DLD1 (cell line): ENCODE data around the gene TINAG.

Experiments
- in situ Hi-C: cut with HindIII; loops from 2 replicates; pipeline ENCODE4 v1.10.0; 2017; ENCODE audit warnings: low sequenced_read_pairs

TINAG gene, protein sequence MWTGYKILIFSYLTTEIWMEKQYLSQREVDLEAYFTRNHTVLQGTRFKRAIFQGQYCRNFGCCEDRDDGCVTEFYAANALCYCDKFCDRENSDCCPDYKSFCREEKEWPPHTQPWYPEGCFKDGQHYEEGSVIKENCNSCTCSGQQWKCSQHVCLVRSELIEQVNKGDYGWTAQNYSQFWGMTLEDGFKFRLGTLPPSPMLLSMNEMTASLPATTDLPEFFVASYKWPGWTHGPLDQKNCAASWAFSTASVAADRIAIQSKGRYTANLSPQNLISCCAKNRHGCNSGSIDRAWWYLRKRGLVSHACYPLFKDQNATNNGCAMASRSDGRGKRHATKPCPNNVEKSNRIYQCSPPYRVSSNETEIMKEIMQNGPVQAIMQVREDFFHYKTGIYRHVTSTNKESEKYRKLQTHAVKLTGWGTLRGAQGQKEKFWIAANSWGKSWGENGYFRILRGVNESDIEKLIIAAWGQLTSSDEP

DNA sequence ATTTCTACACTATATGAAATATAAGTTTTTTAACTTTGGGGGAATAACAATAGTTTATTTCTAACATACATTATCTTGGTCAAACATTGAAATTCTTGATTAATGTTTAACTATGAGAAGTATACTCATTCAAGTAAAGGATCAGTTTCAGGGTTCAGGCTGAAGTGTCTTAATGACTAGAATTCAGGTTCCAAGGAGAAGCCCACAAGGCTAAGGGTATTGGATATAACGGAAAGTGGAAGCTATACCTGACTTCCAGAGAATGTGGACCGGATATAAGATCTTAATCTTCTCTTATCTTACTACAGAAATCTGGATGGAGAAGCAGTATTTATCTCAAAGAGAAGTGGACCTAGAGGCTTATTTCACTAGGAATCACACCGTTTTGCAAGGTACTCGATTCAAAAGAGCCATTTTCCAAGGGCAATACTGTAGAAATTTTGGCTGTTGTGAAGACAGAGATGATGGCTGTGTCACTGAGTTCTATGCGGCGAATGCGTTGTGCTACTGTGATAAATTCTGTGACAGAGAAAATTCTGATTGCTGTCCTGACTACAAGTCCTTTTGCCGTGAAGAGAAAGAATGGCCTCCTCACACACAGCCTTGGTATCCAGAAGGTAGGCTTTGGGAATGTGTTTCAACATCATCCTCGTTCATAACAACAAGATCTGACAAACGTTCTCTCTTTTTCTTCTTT is at the start of gene TINAG:
Gene TINAG (plus strand): TSS at position 153 of the 697 bp plus-strand sequence. CDS start 110 bp downstream, at position 263.
- in situ Hi-C loops: no loop called here

DNA sequence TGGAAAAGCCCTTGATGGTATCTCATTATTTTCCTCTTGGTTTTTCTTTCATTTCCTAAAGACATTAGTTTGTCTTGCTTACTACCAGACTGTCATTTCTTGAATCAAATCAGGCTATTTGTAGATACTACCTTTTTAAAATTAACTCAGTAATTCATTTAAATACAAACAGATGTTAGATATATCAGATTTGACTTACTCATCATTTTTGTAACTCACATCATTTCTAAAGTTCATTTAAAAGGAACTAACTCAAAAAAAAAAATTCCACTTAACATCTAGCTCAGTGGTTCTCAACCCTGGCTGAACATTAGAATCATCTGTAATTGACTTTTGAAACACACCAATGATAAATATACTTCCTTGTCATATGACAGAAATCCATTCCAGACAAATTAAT is 48.2 kb upstream of the TINAG start:
- in situ Hi-C loops: loop anchor here (25.0 kb wide), 1 partner anchor 298 kb away; no protein-coding TSS in a partner anchor

DNA sequence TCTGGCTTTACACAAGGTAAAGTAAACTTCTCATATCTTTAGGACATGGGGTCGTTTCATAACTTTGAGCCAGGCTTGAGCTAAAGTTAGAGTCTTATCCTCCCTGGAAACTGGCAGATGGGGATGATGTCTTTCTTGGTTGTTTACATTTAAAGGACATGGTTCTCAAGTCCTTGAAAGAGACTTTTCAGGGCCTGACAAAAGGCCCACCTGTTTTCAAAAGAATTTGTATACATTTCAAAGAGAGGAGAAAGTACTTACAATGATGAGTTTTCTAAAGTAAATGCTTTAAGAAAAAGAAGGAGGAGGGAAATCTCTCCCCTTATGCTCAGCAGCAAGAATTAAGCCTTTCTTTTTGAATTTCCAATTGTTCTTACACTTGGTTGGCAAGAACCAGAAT is 45.7 kb upstream of the TINAG start:
- in situ Hi-C loops: loop anchor here (25.0 kb wide), 1 partner anchor 300 kb away; no protein-coding TSS in a partner anchor

DNA sequence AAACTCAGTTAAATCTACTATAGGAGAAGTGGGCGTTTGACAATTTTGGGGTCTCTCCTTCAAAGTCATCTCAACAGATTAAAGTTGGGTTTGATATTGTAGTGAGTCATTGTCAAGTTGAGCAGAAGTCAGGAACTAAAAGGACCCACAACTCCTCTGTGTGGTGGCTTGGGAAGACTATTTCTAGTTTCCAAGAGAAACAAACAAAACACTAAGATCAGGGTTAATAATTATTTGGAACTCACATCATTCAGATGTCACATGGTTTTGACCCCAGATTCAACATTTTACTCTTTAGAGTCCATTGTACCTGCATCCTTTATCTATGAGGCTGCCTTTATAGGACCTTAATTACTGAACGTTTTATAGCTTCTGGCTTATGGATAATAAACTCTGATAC is 45.3 kb upstream of the TINAG start:
- in situ Hi-C loops: loop anchor here (25.0 kb wide), 1 partner anchor 301 kb away; no protein-coding TSS in a partner anchor

DNA sequence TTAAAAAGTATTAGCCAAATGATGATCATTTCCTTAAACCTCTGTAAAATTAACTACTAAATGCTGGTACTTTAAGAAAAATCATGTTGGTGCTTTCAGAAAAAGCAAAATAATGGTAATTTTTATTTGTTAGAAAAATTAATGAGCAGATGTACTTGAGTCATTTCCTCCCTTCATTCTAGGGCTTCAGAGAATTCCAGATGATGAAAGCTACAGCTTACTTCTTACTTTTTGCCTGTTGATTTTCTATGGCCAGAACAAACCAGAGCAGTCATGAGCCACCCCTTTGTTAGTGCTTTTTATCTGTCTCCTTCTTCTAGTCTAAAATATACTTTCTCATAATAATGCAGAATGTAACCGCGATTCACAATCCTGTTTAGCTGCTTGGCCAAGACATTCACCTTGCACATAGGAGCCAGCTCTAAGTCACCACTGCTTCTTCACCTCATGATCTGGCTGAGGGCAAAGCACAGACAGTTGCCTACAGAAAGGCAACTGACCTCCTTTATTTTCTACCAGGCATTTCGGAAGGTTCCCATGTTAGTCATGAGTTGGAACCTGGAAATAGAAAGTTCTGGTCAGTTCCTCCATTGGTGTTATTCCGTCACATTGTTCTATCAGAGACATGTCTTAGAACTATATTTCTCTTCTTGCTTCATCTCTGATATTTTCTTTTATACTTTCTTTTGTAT is 43.5 kb upstream of the TINAG start:
- in situ Hi-C loops: loop anchor here (25.0 kb wide), 1 partner anchor 302 kb away; no protein-coding TSS in a partner anchor

DNA sequence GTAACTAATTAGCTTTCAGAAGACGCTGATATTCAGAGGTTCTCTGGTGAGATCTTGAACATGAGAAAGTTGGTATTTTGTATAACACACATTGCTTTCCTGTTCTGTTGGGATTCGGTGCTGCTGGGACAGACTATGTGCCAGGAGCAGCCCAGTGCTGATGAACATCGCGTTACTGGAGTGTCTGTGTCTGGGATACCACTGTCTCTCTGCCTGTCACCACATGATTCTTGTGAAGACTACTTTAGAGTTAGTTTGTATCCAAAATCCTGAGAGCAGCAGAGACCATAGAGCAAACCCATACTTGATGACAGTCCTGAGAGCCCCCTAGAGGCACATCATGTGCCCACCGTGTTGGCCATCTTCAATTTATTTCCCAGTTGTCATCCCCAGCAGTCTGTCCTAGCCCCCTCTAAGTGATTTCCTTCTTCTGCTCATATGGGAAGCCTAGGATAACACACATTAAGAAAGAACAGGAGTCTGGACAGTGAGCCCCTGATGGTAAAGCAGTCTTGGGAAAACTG is 41.8 kb upstream of the TINAG start:
- in situ Hi-C loops: loop anchor here (25.0 kb wide), 1 partner anchor 304 kb away; no protein-coding TSS in a partner anchor

DNA sequence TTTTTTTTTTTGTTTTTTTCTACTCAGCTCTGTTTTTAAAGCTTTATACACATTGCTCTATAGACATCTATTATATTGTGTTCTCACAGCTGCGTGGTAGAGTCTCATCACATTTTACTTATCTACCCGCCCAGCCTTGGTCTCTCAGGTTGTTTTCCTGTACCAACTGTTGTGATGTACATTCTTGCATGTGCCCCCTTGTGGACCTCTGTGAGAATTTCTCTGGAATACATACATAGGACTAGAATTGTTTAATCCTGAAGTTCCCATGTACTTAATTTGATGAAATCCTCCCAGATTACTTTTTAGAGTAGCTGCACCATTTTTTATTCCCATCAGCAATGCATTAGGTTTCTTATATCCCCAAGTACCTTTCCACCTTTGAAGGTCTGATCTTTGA is 40.4 kb upstream of the TINAG start:
- in situ Hi-C loops: loop anchor here (25.0 kb wide), 1 partner anchor 305 kb away; no protein-coding TSS in a partner anchor

DNA sequence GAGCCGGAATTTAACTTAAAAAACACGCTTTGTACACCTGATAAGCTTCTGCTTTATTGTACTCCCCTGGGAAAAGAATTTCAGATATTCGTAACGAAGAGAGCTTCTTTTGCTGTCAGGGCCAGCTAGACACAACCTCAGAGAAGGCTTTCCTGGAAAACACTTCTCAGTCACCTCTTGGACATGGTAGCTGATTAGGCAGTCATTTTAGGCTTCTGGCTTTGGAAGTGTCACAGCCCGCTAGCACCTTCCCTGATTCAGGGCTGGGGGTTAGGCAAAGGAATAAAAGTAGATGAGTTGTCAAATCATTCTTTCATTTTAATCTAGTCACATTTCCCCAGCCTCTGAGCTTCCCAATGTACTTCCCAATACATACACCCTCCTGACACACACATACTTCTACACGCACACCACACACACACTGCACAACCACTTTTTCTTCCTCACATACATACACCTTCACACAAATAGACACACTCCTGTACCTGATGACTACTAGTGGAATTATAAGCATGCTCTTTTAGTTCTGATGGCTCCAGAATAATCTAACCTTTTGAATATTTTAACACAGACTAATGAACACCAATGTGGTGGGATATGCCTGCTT is 34.9 kb upstream of the TINAG start:
- in situ Hi-C loops: loop anchor here (25.0 kb wide), 1 partner anchor 311 kb away; no protein-coding TSS in a partner anchor

DNA sequence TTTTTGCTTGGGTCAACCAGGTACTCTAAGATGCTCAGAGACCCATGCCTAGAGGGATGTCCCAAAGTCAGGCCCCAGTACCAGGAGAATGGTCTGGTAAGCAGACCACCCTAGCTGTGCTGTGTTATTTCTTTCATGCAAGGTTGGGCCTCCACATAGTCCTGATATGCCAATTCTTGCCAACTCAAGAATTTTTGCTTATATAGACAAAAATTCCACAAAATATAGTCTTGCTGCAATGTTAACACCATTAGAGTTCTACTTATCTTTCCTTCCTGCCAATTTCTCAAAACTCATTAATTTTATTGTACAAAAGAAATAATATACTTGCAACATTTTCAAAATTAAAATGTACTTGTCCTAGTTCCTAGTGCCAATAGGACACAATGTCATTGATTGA is 33.9 kb upstream of the TINAG start:
- in situ Hi-C loops: loop anchor here (25.0 kb wide), 1 partner anchor 312 kb away; no protein-coding TSS in a partner anchor

DNA sequence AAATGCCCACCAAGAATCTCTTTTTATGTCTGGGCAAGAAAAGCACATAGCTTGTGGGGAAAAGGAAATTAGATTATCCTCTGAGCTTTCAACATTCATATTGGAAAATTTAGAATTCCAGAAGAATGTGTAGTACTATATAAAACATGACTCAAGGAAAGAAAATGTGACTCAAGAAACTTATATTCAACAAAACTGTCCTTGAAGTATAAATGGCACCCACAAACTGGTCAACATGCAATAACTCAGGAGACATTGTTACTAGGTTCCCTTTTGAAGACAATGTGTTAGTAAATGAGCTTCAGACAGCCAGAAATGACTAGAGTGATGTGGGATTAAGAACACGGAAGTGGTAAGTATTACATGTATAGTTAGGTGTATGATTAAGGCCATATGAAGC is 26.1 kb upstream of the TINAG start:
- in situ Hi-C loops: no loop called here

DNA sequence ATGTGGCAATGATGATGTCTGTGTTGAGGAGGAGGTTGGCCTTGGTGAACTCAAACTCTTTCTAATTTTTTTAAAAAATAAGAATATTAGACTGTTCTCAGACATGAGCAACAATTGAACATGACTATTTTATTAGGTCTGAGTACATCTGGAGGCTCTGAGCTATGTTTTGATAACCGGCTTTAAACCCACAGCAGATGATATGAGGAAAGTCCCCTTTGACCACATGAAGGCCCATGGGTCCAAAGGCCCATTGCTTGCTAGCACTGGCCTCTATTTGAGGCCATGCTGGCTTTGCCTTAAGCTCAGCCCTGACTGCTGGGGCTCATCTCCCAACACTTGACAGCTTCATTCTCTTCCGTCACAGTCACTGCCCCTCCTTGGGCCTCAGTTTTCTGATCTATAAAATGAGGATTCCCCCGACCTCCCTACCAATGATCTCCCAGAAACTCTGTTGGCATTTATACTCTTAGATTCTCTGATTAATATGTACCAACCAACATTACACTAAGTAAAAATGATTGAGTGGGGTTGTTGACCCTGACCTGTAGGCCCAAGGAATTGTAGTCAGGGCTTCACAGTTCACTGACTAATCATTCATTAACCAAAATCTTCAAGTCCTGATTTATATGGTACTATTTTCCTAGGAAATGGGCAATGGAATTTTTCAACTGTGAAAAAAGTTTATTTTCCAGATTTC is 23.9 kb upstream of the TINAG start:
- in situ Hi-C loops: no loop called here

DNA sequence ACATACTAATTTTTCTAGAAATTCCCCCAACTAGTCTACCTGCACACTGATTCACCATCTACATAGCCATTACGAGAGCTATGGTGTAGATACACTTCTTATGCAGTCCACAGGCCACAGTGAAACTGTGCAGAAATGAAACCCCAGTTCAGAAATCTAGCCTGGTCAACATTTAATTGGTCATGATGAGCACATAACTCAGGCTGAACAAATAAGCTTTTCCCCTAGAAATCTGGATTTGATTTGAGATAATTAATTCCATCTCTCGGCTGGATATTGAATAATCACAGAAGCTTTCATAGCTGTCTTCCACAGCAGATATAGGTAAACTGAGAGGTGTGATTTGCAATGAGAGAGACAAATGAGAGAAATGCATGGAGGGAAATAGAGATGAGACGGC is 22.6 kb upstream of the TINAG start:
- in situ Hi-C loops: no loop called here

DNA sequence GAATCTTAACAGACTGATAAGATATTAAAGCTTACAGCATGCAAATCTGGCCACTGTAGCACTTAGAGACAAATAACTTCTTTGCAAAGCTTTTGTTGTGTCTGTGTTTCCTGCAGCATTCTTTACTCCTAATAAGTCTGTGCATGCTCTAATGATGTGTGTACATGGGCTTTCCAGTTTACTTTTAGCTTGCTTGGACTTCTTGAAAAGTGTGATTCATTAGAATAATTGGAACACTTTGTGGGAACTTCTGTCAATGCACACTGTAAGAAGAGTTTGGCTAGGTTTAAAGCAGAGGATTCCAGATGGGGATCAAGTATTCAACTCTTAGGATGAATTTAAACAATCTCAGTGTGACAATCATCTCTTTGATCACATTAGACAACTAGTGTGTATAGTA is 22.1 kb upstream of the TINAG start:
- in situ Hi-C loops: no loop called here

DNA sequence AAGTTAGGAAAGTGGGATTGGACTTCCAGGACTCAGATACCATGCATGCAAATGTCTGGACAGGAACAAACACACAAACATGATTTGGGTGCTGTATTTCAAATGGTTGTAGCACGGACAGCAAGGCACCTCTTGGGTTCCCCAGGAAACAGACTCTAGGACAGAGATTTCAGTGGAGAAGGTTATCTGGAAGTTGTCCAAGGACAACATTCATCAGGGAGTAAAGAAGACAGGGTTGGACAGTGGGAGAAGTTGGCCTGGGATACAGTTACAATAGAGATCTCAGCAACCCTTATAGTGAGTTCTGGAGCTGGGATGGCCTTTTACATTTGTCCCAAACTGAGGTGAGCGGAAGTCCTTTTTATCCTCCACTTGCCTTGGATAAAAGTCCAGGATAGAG is 19.8 kb upstream of the TINAG start:
- in situ Hi-C loops: no loop called here

DNA sequence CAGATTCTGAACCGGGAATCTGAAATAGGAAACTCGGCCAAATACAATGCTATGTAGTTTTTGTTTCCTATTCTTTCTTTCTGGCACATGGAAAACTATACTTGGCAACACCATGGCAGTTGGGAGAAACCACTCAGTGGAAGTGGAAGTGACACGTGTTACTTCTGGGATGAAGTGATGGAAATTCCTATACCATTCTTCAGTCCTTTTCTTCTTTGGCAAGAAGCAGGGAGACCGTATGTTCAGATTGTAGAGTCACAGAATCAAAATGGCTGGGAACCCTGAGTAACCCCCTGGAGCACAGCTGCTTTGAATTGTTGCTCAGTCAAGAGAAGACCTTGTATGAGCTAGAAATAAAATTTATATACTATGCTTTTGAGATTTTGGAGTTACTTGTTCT is 18.8 kb upstream of the TINAG start:
- in situ Hi-C loops: no loop called here

DNA sequence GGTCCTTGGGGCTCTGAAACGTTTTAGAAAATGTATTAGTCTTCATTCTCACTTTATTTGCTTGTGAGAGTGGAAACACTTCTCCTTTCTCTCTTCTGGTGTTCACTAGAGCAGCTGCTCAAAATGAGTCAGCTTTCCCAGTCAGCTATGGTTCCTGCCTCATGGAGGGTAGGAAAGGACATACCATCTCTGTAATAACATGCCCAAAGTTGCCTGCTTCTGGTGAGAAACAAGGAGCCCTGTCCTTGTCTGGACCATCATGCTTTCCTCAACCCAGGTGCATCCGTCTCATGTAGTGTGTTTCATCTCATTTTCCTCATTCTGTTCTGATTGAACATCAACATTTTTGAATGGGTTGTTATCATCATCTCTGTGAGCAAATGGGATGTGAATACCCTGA is 17.1 kb upstream of the TINAG start:
- in situ Hi-C loops: no loop called here

DNA sequence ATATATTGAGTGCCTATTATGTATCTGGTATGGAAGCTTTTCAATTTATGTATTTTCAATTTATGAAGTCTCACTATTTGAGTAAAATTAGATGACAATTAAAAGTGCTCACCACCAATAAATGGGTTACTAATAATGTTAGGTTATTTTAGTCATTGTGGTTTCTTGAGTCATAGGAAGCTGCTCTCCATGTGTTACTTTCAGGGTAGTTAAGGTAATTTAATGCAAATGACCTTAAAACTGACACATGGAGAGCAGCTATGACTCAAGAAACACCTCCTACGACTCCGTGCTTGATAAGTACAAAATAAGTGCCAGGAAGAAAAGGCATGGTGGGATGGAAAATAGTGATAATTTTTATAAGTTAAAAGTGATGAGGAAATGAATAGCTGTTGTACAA is 16.5 kb upstream of the TINAG start:
- in situ Hi-C loops: no loop called here

DNA sequence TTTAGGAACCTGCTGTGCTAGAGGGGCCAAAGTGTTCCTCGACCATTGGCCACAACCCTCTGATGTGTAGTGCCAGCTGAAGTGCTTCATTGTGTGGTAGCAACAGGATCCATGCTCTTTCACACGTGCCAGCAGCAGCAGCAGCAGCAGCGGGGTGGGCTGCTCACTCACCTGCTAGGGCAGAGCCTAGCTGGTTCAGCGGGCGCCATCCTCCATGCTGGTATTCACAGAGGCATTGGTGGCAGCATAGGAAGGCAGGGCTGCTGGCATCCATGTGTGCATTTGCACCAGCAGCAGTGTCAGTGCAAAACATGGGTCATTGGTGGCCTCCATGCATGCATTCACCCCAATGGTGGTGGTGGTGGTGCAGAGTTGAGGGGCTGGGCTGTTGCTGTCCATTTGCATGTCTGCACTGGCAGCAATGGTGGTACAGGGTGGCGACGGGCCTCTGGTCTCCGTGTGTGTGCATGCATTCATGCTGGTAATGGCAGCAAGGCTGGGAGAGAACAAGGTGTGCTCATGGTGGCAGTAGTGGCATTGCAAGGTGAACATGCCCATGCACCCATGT is 13.2 kb upstream of the TINAG start:
- in situ Hi-C loops: no loop called here

DNA sequence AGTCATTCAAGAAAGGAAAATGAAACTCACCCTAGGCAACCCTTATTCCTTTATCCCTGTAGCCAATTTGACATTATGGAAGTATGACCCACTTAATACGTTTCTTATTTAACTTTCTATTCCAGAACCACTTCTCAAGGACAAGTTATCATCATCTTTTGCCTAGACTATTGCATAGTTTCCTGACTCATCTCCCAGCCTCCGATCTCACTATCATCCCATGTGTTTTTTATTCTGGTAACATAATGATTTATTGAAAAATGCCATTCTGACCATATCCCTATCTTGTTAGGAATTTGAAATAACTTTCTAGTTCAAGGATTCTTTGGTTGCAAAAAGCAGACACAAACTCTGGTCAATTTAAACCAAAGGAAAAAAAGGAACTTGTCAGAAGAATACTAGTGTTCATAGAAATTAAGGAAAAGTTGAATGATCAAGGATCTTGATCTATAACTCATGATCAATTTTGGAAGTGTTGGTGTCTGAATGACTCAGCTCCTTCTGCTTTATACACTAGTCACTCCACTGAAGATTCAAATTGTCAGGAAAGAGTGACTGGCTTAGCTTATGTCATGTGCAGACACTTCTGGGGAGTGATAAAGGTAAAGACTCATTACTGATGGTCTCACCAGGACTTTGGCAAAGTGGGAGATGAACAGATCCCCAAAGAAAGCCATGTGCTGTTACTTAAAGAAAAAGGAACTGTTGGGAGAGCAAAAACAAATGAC is 8.5 kb upstream of the TINAG start:
- in situ Hi-C loops: no loop called here
